ENCODE results near the gene ELMOD3.

DNA sequence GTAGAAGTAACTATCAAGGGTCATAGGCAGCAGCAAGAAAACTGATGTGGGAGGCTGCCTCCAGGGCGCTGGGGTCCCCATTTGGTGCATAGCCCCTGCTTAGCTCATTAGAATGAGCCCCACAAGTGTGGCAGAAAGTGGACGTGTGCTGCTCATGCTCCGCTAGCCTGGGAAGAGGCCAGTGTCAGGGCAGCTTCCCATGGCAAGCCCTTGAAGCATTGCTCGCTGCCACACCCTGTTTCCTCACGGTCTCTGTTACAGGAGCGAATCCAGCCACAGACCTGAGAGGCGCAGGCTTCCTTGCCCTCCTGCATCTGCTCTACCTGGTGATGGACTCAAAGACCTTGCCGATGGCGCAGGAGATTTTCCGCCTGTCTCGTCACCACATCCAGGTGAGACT is 22.5 kb downstream of the ELMOD3 start:
- TF ChIP-seq, protein P1, sequence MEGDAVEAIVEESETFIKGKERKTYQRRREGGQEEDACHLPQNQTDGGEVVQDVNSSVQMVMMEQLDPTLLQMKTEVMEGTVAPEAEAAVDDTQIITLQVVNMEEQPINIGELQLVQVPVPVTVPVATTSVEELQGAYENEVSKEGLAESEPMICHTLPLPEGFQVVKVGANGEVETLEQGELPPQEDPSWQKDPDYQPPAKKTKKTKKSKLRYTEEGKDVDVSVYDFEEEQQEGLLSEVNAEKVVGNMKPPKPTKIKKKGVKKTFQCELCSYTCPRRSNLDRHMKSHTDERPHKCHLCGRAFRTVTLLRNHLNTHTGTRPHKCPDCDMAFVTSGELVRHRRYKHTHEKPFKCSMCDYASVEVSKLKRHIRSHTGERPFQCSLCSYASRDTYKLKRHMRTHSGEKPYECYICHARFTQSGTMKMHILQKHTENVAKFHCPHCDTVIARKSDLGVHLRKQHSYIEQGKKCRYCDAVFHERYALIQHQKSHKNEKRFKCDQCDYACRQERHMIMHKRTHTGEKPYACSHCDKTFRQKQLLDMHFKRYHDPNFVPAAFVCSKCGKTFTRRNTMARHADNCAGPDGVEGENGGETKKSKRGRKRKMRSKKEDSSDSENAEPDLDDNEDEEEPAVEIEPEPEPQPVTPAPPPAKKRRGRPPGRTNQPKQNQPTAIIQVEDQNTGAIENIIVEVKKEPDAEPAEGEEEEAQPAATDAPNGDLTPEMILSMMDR (IDR thresholded peaks at IDR 0.05 in 4 of 5, conservative IDR thresholded peaks at IDR 0.05 in 1 of 5) = no peak
- TF ChIP-seq POLR2A (IDR thresholded peaks at IDR 0.05) = no peak
